GM10248 (cell line): ENCODE results near the gene EGFL8.

Experiments
- CTCF ChIA-PET: fragments of 300-600 bp; sonication (Branson Sonifier 250); formaldehyde crosslinking; extraction: SDS; loops from one replicate; lab custom pipeline; 2021; ENCODE audit warnings: antibody characterized with exemption; lab: Yijun Ruan, JAX
- POLR2A ChIA-PET: fragments of 350-650 bp; sonication (Branson Sonifier 250); formaldehyde crosslinking; extraction: SDS; loops from one replicate; lab custom pipeline; 2020; ENCODE audit warnings: antibody characterized with exemption; lab: Yijun Ruan, JAX
- DNase-seq: peaks from one replicate; pipeline ENCODE4 v3.0.0; 2012; ENCODE audit errors: extremely low spot score
- TF ChIP-seq, protein P1 (sequence below): IDR thresholded peaks from 2 replicates; pipeline ENCODE4 v1.5.1; 2012; ENCODE audit warnings: mild to moderate bottlenecking, low read depth; ENCODE audit errors: extremely low read depth, missing control alignments, control extremely low read depth

Gene EGFL8

DNA sequence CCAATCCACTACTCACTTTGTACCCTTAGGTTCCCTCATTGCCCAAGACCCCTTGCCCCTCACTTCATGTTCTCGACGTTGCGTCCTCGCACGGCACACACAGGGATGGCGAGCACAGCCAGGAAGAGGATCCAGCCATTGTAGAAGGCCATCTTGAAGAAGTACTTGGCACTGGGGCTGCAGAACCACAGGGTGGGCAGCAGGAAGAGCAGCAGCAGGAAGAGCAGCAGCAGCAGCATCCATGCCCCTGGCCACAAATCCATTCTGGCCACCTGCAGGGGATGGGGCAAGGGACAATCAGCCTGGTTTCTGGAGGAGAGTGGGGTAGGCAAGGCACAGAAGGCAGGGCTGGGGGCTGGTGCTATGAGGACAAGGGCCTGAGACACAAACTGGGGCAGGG lies 6.8 kb downstream of the EGFL8 start:
- POLR2A ChIA-PET, result no interaction called here
- CTCF ChIA-PET, result interaction anchor here (1.1 to 1.4 kb wide), 2 partner anchors 24 to 53 kb away, joined by 4 read pairs; no protein-coding TSS in a partner anchor
- DNase-seq, result no peak
- TF ChIP-seq, protein P1, sequence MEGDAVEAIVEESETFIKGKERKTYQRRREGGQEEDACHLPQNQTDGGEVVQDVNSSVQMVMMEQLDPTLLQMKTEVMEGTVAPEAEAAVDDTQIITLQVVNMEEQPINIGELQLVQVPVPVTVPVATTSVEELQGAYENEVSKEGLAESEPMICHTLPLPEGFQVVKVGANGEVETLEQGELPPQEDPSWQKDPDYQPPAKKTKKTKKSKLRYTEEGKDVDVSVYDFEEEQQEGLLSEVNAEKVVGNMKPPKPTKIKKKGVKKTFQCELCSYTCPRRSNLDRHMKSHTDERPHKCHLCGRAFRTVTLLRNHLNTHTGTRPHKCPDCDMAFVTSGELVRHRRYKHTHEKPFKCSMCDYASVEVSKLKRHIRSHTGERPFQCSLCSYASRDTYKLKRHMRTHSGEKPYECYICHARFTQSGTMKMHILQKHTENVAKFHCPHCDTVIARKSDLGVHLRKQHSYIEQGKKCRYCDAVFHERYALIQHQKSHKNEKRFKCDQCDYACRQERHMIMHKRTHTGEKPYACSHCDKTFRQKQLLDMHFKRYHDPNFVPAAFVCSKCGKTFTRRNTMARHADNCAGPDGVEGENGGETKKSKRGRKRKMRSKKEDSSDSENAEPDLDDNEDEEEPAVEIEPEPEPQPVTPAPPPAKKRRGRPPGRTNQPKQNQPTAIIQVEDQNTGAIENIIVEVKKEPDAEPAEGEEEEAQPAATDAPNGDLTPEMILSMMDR, result no peak

DNA sequence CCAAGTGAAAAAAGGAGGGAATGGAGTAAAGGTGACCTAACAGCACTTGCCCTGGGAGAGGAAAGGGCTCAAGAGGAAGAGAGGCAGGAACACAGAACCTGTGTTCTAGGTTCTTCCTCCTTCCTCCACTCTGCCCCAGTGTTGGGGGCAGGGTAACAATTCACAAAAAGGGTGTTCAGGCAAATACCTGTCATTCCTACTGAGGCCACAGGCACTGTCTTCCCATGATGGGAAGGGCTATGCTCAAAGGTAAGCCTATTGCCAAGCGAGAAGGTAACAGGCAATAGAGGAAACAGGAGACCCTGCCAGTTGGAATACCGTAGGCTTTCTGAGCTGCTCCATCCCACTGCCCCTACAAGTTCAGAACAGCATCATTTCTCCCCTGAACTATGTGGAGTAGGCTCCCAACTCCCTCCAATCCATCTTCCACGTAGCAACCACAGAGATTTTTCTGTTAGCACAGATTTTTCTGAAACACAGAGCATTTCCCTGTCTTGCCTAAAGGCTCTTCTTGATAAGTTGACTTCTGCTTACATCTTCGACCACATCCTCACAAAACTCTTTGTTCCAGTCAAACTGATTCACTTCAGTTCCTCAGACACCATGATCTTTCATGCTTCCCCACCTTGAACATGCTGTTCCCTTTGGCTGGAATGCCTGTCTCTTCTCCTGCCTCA lies 8.8 kb downstream of the EGFL8 start:
- POLR2A ChIA-PET, result no interaction called here
- DNase-seq, result no peak
- TF ChIP-seq, protein P1, result no peak
- CTCF ChIA-PET, result no interaction called here

- DNase-seq, result no peak
- ChIA-PET POLR2A (no interaction called here), CTCF (no interaction called here)
- TF ChIP-seq, protein P1, result no peak
These were observed 10.0 kb downstream of the EGFL8 start for GRCh38 chr6:32174416-32174815.

DNA sequence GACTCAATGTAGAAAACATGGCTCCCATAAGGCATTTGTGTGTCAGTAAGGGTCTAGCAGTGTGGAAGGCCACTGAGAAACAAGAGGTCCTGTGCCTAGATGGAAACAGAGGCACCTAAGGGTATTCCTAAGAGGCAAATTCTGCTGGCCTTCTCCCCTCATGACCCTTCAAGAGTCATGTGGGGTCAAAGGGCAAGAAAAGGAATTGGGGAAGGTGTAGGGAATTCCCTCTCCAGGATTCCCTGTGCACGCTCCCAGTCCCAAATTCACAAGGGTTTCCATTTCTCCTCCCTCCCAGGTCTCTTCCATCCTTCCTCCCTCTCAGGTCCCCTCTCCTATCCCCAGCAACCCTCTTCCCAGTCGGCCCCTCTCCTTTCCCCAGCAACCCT lies 10.9 kb downstream of the EGFL8 start:
- ChIA-PET CTCF (no interaction called here), POLR2A (no interaction called here)
- DNase-seq, result no peak
- TF ChIP-seq, protein P1, result no peak

- ChIA-PET CTCF (interaction anchor here (1.0 to 1.4 kb wide), 2 partner anchors 16 to 20 kb away, joined by 3 to 4 read pairs; partner anchors contain the start of gene GPSM3), POLR2A (interaction anchor here (0.6 to 1.7 kb wide), 2 partner anchors 17 to 22 kb away, joined by 3 to 5 read pairs; partner anchors contain the start of gene GPSM3)
- peak; percentile 99 for DNase-seq
- TF ChIP-seq, protein P1, result no peak
These were observed 11.5 kb downstream of the EGFL8 start, which contains the start of gene AGPAT1 for GRCh38 chr6:32175711-32176475. TSS of gene AGPAT1 (minus strand) at chr6:32176084. CDS start at chr6:32171496, 4,588 bp downstream.

GRCh38 chr6:32176476-32177182 lies 12.2 kb downstream of the EGFL8 start:
- POLR2A ChIA-PET, result interaction anchor here (1.7 kb wide), 1 partner anchor 16 kb away, joined by 5 read pairs; the partner anchor contains the start of gene GPSM3
- no peak for DNase-seq
- TF ChIP-seq, protein P1, result no peak
- CTCF ChIA-PET, result interaction anchor here (1.0 to 1.4 kb wide), 2 partner anchors 16 to 19 kb away, joined by 3 to 4 read pairs; partner anchors contain the start of gene GPSM3
